ENCODE results near the gene TRIM43.
"Not testable (repeated sequence)": the region's sequence is repeated elsewhere in the genome, so short reads cannot be mapped to it uniquely, and the experiment has no call there.

DNA sequence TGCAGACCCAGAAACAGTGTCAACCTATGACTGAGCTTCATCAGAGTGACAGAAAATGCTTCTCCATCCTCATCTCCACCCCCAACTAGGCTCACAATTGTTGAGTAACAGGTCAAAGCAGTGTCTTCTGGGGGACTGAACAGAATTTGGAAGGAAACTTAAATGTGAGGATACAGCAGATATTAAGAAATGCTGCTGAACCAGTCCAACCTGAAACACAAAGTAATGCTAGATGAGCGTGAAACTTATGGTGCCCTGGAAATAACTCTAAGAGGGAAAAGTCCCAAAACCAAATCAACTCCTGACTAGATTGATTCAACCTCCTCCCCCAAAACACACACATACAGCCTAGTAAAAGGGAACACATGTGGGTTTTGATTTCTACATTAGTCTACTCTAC is 7.5 kb upstream of the TRIM43 start:
- TF ChIP-seq, protein P1, sequence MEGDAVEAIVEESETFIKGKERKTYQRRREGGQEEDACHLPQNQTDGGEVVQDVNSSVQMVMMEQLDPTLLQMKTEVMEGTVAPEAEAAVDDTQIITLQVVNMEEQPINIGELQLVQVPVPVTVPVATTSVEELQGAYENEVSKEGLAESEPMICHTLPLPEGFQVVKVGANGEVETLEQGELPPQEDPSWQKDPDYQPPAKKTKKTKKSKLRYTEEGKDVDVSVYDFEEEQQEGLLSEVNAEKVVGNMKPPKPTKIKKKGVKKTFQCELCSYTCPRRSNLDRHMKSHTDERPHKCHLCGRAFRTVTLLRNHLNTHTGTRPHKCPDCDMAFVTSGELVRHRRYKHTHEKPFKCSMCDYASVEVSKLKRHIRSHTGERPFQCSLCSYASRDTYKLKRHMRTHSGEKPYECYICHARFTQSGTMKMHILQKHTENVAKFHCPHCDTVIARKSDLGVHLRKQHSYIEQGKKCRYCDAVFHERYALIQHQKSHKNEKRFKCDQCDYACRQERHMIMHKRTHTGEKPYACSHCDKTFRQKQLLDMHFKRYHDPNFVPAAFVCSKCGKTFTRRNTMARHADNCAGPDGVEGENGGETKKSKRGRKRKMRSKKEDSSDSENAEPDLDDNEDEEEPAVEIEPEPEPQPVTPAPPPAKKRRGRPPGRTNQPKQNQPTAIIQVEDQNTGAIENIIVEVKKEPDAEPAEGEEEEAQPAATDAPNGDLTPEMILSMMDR (IDR thresholded peaks at IDR 0.05; ENCODE audit: borderline replicate concordance, extremely low read depth, low read length, poor library complexity, severe bottlenecking): not testable (repeated sequence)
- not testable (repeated sequence) for TF ChIP-seq EZH2 (IDR thresholded peaks at IDR 0.05; ENCODE audit: borderline replicate concordance, low read depth, low read length, severe bottlenecking)
